DOHH2 (cell line): Measurements from ENCODE around the gene ABHD1.
"Not testable (repeated sequence)": the region's sequence is repeated elsewhere in the genome, so short reads cannot be mapped to it uniquely, and the experiment has no call there.

ENCODE experiments used
- CTCF ChIP-seq: fragments of 200-600 bp; sonication (generic); IDR thresholded peaks from one replicate; pipeline ENCODE4 v1.5.1; 2014; ENCODE audit warnings: antibody characterized with exemption, mild to moderate bottlenecking, low read depth, low read length; ENCODE audit not compliant: poor library complexity, severe bottlenecking
- EZH2phosphoT487 ChIP-seq: fragments of 200-600 bp; sonication (generic); IDR thresholded peaks from 2 replicates; pipeline ENCODE4 v1.6.1; 2017; ENCODE audit warnings: borderline replicate concordance, mild to moderate bottlenecking, antibody characterized with exemption, low read length, moderate library complexity, mixed read lengths

- not testable (repeated sequence) for TF ChIP-seq CTCF, EZH2phosphoT487
Measured at GRCh38 chr2:27175781-27176180, 52.2 kb downstream of the ABHD1 start.
